SK-N-SH treated with all-trans-retinoic acid at 6 μM for 48 hours (cell line): Measurements from ENCODE around the gene ADPGK.

Experiments used
- CSRNP3 ChIP-seq: fragments of 250-450 bp; sonication (Bioruptor Pico); IDR thresholded peaks from 2 replicates; pipeline ENCODE4 v1.5.1; 2021; ENCODE audit warnings: mild to moderate bottlenecking, moderate library complexity
- ISL1 ChIP-seq: fragments of 250-450 bp; sonication (Bioruptor Pico); IDR thresholded peaks from 2 replicates; pipeline ENCODE4 v2.1.2; 2022; ENCODE audit warnings: mild to moderate bottlenecking, moderate library complexity

DNA sequence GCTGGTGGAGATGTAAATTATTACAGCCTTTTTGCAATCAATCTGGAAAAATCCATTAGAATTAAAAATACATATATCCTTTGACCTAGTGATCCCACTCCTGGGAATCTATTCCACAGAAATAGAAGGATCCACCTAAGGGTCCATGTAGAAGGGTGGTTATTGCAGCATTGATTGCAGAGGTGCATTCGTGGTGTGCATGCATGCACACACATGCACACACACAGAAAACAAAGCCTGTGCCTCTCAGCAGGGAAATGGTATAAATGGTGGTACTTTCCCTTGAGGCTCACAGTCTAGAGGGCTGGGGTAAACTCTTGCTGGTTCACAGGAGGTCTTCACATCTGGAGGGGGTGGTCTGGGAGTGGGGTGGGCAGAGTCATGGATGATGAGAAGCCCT is 19.4 kb upstream of the ADPGK start:
- TF ChIP-seq ISL1 (CRISPR knock-in tag) (no peak), CSRNP3 (CRISPR knock-in tag) (no peak)
